NCI-H187 (cell line): Measurements from ENCODE around the gene MCF2L.
"Not testable (repeated sequence)": the region's sequence is repeated elsewhere in the genome, so short reads cannot be mapped to it uniquely, and the experiment has no call there.

Experiments used
- DNase-seq, 2 experiments: peaks; one replicate each; lab custom pipeline; 2025; lab: John Stamatoyannopoulos, UW

The MCF2L gene

GRCh38 chr13:113050734-113051431 is 81.9 kb downstream of the MCF2L start:
- DNase-seq: no peak

GRCh38 chr13:113051641-113052040 is 82.6 kb downstream of the MCF2L start:
- no peak for DNase-seq

DNA sequence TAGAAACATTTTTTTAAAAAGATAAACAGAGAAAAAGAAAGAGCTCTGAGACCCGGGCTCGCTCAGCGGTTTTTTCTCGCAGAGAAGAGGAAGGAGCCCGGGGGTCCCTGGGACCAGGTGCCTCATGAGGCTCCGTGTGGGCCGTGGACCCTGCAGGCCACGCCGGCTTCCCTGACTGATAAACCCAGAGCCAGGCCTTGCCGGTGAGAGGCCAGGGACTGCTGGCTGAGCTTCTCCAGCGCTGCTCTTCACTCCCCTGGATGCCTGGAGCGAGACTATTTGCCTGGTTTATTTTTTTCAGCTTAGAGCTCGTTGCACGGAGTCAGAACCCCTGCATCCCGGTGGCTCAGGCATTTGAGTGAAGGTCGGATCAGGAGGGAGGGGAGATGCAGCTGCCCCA is 83.2 kb downstream of the MCF2L start:
- no peak for DNase-seq

- DNase-seq: peak in 1 of 2 experiments; percentile 60
Observed at GRCh38 chr13:113052971-113053370, 84.0 kb downstream of the MCF2L start.

DNA sequence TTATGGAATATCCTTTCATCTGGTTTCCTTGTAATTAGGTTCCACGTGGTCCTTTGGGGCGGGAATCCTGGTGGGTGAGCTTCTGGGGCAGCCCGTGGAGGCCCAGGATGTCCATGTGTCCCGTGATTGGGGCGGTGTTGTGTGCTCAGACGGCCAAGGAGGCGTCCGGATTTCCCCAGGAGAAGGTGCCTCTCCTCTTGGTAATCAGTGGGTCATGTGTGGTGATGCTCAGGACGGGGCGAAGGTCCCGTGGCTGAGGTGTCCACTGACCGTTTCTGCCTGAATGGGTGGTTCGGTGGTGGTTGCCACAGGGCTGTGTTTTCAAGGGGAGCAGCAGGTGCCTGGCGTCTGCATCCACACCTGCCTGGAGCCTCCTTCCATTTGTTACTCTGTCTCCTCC is 84.4 kb downstream of the MCF2L start:
- DNase-seq: no peak

- peak; percentile 81 to 86 for DNase-seq
Observed at GRCh38 chr13:113053801-113054604, 85.0 kb downstream of the MCF2L start.

GRCh38 chr13:113057084-113057483 is 88.1 kb downstream of the MCF2L start:
- no peak for DNase-seq

- DNase-seq: not testable (repeated sequence)
Observed at GRCh38 chr13:113057559-113057958, 88.5 kb downstream of the MCF2L start.

GRCh38 chr13:113058129-113058987 is 89.3 kb downstream of the MCF2L start:
- no peak for DNase-seq

DNA sequence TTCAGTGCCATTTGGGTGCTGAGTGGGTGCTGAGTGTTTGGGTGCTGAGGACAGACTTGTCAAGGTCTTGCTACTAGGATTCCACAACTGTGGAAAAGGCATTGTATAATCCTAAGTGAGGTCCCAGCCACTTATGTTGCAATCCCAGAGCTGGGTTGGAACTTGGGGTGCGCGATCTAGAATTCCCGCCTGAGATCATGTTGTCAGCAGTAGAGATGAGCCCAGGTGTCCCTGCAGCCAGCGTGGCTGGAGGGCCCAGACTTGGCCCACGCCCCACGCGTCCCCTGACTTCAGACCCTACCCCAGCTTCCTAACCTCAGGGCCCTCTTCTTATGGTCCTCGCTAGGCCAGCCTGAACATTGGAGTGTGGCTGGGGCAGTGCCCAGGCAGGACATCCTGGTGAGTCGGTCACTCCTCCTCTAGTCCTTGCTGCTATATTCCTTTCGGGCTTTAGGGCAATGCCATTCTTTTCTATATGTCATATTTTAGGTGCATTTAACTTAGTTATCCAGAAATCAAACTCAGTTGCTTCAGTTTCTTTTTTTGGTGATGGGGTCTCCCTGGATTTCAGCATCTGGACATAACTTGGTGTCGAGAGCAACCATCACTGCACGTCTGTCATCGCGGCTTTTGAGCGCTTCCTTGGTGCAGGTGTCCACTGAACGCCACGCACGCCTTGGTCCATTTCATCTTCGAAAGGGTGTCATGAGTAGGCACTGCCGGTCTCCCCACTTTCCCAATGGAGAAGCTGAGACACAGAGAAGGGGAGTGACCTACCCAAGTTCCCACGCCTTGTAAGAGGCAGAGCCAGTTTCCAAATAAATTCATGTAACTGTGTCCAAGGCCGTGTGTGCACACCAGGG is 90.2 kb downstream of the MCF2L start:
- no peak for DNase-seq

GRCh38 chr13:113059891-113060290 is 90.9 kb downstream of the MCF2L start:
- no peak for DNase-seq

- no peak for DNase-seq
Observed at GRCh38 chr13:113060557-113061270, 91.7 kb downstream of the MCF2L start.

DNA sequence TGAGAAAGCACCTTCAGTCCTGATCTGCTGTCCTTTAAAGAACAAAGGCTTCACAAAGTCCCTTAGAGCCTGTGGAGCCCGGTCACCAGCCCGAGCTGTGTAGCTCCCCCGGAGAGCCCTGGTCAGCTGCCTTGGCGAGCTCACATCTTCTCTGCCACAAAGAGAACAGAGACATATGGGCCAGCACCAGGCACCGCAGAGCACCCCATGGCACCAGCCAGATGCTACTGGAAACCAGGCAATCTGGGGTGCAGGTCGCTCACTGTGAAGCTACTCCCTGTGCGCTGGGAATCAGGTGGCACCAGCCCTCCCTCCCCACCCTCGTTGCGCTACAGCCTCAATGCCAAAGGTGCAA is 92.2 kb downstream of the MCF2L start:
- DNase-seq: no peak

GRCh38 chr13:113061796-113062425 is 92.9 kb downstream of the MCF2L start:
- no peak for DNase-seq

DNA sequence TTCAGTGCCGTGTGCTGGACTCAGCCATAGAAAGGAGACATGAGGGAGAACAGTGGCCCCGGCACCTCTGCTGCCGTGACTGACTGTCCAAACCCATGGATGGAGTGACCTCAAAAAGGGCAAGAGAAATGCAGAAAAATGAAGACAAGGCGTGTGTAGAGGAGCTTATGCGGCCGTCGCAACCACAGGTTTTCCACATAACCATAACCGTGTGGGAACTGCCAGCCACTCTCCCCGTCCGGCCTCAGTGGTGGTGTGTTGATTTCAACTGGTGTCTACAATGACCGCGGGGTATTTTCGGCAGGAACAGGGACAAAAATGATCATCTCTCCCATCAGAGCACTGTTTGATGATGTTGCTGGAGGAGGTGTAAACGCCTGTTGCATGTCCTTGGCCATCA is 93.7 kb downstream of the MCF2L start:
- DNase-seq: no peak

DNA sequence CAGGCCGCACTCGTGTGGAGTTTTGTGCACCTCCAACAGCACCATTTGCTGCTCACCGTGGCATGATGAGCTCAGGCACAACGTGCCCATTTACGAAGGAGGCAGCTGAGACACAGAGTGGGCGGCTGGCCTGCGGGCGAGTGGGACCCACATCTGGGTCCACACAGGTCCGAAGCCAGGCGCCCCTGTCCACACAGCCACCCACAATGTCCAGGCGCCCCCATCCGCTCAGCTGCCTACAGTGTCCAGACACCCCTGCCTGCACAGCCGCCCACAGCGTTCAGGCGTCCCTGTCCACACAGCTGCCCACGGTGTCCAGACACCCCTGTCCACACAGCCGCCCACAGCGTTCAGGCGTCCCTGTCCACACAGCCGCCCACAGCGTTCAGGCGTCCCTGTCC is 94.1 kb downstream of the MCF2L start:
- DNase-seq: no peak

DNA sequence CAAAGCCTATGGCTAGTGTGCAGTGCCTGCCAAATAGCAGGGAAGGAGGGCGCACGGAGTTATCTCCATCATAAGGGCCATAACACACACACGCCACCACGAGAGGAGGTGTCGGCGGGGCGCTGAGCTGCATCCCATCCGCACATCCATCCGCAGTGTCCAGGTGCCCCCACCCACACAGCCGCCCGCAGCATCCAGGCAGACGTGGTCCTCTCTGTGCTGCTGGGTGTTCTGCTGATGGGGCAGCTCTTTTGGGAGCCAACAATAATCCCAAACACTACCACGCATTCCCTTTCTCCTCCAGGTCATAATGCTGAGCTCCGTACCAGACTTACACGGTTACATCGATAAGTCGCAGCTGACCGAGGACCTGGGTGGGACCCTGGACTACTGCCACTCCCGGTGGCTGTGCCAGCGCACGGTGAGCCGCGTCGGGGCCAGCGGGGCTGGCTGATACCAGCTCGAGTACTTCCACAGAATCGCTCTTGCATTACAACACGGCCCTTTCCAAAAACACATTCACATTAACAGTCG is 95.1 kb downstream of the MCF2L start:
- DNase-seq: peak in 1 of 2 experiments; percentile 65

GRCh38 chr13:113064534-113065405 is 95.8 kb downstream of the MCF2L start:
- DNase-seq: peak; percentile 65 to 79
